HepG2 (cell line): ENCODE measurements around the gene C14orf93. TPM values are rescaled to one million over a fixed set of nuclear protein-coding genes. Genes with fewer than 3 reads are reported as not detected.

Experiments used
- ARID2 ChIP-seq: sonication (generic); formaldehyde crosslinking; IDR thresholded peaks from 2 replicates; pipeline ENCODE4 v1.8.1; 2022; ENCODE audit warnings: mild to moderate bottlenecking, missing genetic modification reagents, borderline replicate concordance
- CBFB ChIP-seq: sonication (generic); formaldehyde crosslinking; IDR thresholded peaks from 2 replicates; pipeline ENCODE4 v1.4.0; 2020; ENCODE audit warnings: missing genetic modification reagents
- CEBPB ChIP-seq: IDR thresholded peaks from 2 replicates; pipeline ENCODE4 v1.6.1; 2011; ENCODE audit warnings: low read depth, low read length, improper control_type of control experiment, borderline replicate concordance
- EZH2 ChIP-seq: conservative IDR thresholded peaks from 2 replicates; pipeline ENCODE4 v1.6.1; 2012; ENCODE audit warnings: mild to moderate bottlenecking, low read depth, low read length, moderate library complexity
- GPN1 ChIP-seq: sonication (generic); formaldehyde crosslinking; IDR thresholded peaks from 2 replicates; pipeline ENCODE4 v1.5.1; 2020; ENCODE audit warnings: missing genetic modification reagents, borderline replicate concordance
- HNRNPK ChIP-seq: fragments of 200-400 bp; formaldehyde crosslinking; IDR thresholded peaks from 2 replicates; pipeline ENCODE4 v1.6.1; 2018; ENCODE audit warnings: low read length, low read depth, moderate library complexity, mild to moderate bottlenecking; ENCODE audit not compliant: poor library complexity, severe bottlenecking
- NR1H2 ChIP-seq: sonication (generic); formaldehyde crosslinking; IDR thresholded peaks from 2 replicates; pipeline ENCODE4 v1.8.1; 2022; ENCODE audit warnings: low read depth, missing genetic modification reagents, borderline replicate concordance
- POLR2AphosphoS5 ChIP-seq: IDR thresholded peaks from 2 replicates; pipeline ENCODE4 v1.6.1; 2012; ENCODE audit warnings: low read depth, low read length
- TFDP1 ChIP-seq: IDR thresholded peaks from 2 replicates; pipeline ENCODE4 v1.6.1; 2016; ENCODE audit warnings: missing compliant biosample characterization, missing genetic modification reagents, borderline replicate concordance
- ZBED4 ChIP-seq: sonication (generic); formaldehyde crosslinking; IDR thresholded peaks from 2 replicates; pipeline ENCODE4 v1.4.0; 2020; ENCODE audit warnings: missing genetic modification reagents, borderline replicate concordance
- ZBTB21 ChIP-seq: sonication (generic); formaldehyde crosslinking; IDR thresholded peaks from 2 replicates; pipeline ENCODE4 v1.4.0; 2020; ENCODE audit warnings: missing genetic modification reagents
- ZNF232 ChIP-seq: sonication (generic); formaldehyde crosslinking; IDR thresholded peaks from 2 replicates; pipeline ENCODE4 v1.4.0; 2020; ENCODE audit warnings: missing genetic modification reagents, borderline replicate concordance
- ZNF282 ChIP-seq: fragments of 450-650 bp; IDR thresholded peaks from 2 replicates; pipeline ENCODE4 v1.6.1; 2018; ENCODE audit not compliant: partially characterized antibody
- ZNF468 ChIP-seq: sonication (generic); formaldehyde crosslinking; IDR thresholded peaks from 2 replicates; pipeline ENCODE4 v1.8.0; 2022; ENCODE audit warnings: mild to moderate bottlenecking, moderate library complexity, missing genetic modification reagents
- ZNF512 ChIP-seq: sonication (generic); formaldehyde crosslinking; IDR thresholded peaks from 2 replicates; pipeline ENCODE4 v1.4.0; 2020; ENCODE audit warnings: mild to moderate bottlenecking, missing genetic modification reagents
- ZNF549 ChIP-seq: sonication (generic); formaldehyde crosslinking; IDR thresholded peaks from 2 replicates; pipeline ENCODE4 v1.5.0; 2020; ENCODE audit warnings: missing genetic modification reagents
- ZNF557 ChIP-seq: sonication (generic); formaldehyde crosslinking; IDR thresholded peaks from 2 replicates; pipeline ENCODE4 v1.4.0; 2020; ENCODE audit warnings: missing genetic modification reagents
- ZNF574 ChIP-seq: sonication (generic); formaldehyde crosslinking; IDR thresholded peaks from 2 replicates; pipeline ENCODE4 v1.4.0; 2020; ENCODE audit warnings: missing genetic modification reagents
- ZNF788 ChIP-seq: sonication (generic); formaldehyde crosslinking; IDR thresholded peaks from 2 replicates; pipeline ENCODE4 v1.5.0; 2020; ENCODE audit warnings: mild to moderate bottlenecking, missing genetic modification reagents, borderline replicate concordance
- polyA plus RNA-seq, 8 experiments: library from polyadenylated mRNA; depleted of rRNA in 3 of 8; stranded (reverse) in 7 of 8; unstranded in 1 of 8; fragments of >200 nt; fragmentation: Illumina TruSeq in 4 of 8; extraction: Trizol in 4 of 8; gene quantifications; 2 replicates each; pipeline versions ENCODE4 v1.2.1 to v1.2.3, GENCODE V29; 2011 to 2016; ENCODE audit warnings: low read depth in 4 of 8, missing spikeins in 1 of 8, mixed read lengths in 1 of 8; ENCODE audit not compliant: insufficient read depth in 1 of 8
- total RNA-seq, 5 experiments: library from RNA; depleted of rRNA; stranded (reverse); fragments of >200 nt; fragmentation: Illumina TruSeq; extraction: Trizol; gene quantifications; 2 replicates each; pipeline ENCODE4 v1.2.3, GENCODE V29; 2016; ENCODE audit warnings: low read depth in 1 of 5

Gene C14orf93
- total and polyA plus RNA-seq, 2 of the 13 experiments (the other 11 are each of a cell fraction or from before 2014, with no cell fraction given): 11.4 to 22.5 TPM

- TF ChIP-seq ZNF574 (CRISPR knock-in tag) (no peak), GPN1 (no peak), EZH2 (no peak), ZNF232 (CRISPR knock-in tag) (no peak), ARID2 (CRISPR knock-in tag) (no peak), ZNF557 (no peak), NR1H2 (CRISPR knock-in tag) (no peak), HNRNPK (no peak), ZBED4 (peak; percentile 1; the same call in 1 of the 2 replicates), ZNF512 (CRISPR knock-in tag) (no peak), CBFB (CRISPR knock-in tag) (peak; percentile 74), CEBPB (peak; percentile 97), ZNF549 (CRISPR knock-in tag) (no peak), TFDP1 (CRISPR knock-in tag) (peak; percentile 19; the same call in 1 of the 2 replicates), ZBTB21 (CRISPR knock-in tag) (peak; percentile 72; the same call in 1 of the 2 replicates), ZNF468 (CRISPR knock-in tag) (no peak), POLR2AphosphoS5 (peak; percentile 72), ZNF282 (no peak), ZNF788 (CRISPR knock-in tag) (peak; percentile 97; the same call in 1 of the 2 replicates)
Observed at GRCh38 chr14:22976620-22977433, 33.1 kb downstream of the C14orf93 start (continued).
